GM12865 (cell line): ENCODE measurements around the gene NOP53.
"Not testable (repeated sequence)": the region's sequence is repeated elsewhere in the genome, so short reads cannot be mapped to it uniquely, and the experiment has no call there.

Experiments
- DNase-seq: peaks from one replicate; pipeline ENCODE4 v3.0.0; 2010; ENCODE audit warnings: low read depth
- H3K4me3 ChIP-seq: 2 replicates; pipeline ENCODE4 v1.5.1; 2011; ENCODE audit warnings: mild to moderate bottlenecking, low read depth, low read length, control low read depth
- TF ChIP-seq, protein P1 (sequence below): IDR thresholded peaks from 2 replicates; pipeline ENCODE4 v1.5.1; 2011; ENCODE audit warnings: low read length, control low read depth, low read depth, inconsistent platforms; ENCODE audit not compliant: insufficient read depth; ENCODE audit errors: missing control alignments

The NOP53 gene

DNA sequence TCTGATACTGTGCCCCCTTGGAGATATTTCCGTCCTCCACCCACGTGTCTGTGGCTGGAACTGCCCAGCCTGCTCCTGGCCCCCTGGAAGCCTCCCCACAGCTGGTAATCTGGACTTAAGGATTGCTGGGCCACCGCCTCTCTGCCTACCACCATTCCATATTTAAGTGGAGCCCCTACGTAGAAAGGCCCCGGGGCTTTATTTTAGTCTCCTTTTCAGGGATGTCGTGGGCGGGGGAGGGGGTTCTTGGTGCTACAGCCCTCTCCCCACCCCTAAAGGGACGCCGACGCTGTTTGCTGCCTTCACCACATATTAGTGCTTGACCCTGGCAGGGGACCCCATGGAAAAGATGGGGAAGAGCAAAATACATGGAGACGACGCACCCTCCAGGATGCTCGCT lies 2.7 kb upstream of the NOP53 start:
- H3K4me3 ChIP-seq, result no peak overlapping the region
- TF ChIP-seq, protein P1, sequence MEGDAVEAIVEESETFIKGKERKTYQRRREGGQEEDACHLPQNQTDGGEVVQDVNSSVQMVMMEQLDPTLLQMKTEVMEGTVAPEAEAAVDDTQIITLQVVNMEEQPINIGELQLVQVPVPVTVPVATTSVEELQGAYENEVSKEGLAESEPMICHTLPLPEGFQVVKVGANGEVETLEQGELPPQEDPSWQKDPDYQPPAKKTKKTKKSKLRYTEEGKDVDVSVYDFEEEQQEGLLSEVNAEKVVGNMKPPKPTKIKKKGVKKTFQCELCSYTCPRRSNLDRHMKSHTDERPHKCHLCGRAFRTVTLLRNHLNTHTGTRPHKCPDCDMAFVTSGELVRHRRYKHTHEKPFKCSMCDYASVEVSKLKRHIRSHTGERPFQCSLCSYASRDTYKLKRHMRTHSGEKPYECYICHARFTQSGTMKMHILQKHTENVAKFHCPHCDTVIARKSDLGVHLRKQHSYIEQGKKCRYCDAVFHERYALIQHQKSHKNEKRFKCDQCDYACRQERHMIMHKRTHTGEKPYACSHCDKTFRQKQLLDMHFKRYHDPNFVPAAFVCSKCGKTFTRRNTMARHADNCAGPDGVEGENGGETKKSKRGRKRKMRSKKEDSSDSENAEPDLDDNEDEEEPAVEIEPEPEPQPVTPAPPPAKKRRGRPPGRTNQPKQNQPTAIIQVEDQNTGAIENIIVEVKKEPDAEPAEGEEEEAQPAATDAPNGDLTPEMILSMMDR, result no peak
- no peak for DNase-seq

- peak overlapping the region; percentile 65 for H3K4me3 ChIP-seq
- not testable (repeated sequence) for DNase-seq
Measured at GRCh38 chr19:47746129-47746528, 783 bp downstream of the NOP53 start.

- no peak overlapping the region for H3K4me3 ChIP-seq
- TF ChIP-seq, protein P1, result no peak
- DNase-seq, result peak; percentile 70
Measured at GRCh38 chr19:47749326-47749725, 4.0 kb downstream of the NOP53 start.

- TF ChIP-seq, protein P1, result no peak
- H3K4me3 ChIP-seq, result no peak overlapping the region
- DNase-seq, result no peak
Measured at GRCh38 chr19:47750752-47751151, 5.4 kb downstream of the NOP53 start.

- no peak overlapping the region for H3K4me3 ChIP-seq
- no peak for DNase-seq
- TF ChIP-seq, protein P1, result no peak
Measured at GRCh38 chr19:47752440-47753211, 7.3 kb downstream of the NOP53 start.

- H3K4me3 ChIP-seq, result no peak overlapping the region
- TF ChIP-seq, protein P1, result no peak
- DNase-seq, result no peak
Measured at GRCh38 chr19:47754206-47755064, 9.1 kb downstream of the NOP53 start.

DNA sequence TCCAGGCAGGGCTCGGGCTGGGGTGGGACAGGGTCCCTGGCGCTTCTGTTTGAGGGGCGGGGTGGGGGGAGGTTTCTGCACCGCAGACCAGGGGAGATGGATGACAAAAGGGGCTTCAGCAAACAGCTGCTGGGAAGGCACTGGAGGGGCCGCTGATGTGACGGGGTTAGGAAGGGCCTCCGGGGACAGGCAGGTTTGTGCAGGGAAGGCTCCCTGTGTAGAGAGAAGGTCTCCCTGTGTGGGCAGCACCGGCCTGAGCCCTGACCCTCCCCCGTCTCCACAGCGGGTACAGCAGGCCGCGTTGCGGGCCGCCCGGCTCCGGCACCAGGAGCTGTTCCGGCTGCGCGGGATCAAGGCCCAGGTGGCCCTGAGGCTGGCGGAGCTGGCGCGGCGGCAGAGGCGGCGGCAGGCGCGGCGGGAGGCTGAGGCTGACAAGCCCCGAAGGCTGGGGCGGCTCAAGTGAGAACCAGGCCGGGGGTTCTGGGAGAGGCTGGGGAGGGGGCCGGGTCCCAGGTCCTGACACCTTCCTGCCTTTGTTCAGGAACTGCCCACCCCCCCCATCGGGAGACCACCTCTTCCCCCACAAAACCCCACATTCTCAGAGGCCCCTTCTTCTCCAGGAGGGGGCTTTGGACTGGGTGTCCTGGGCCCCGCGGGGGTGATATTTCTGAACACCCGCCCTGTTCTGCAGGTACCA lies 9.9 kb downstream of the NOP53 start:
- no peak overlapping the region for H3K4me3 ChIP-seq
- no peak for DNase-seq
- TF ChIP-seq, protein P1, result no peak
